Femur (tissue), 1 donor: ENCODE measurements around the gene TMEM201.

ENCODE experiments used
- DNase-seq: peaks from one replicate; pipeline ENCODE4 v3.0.0-alpha.2; 2017

The TMEM201 gene

DNA sequence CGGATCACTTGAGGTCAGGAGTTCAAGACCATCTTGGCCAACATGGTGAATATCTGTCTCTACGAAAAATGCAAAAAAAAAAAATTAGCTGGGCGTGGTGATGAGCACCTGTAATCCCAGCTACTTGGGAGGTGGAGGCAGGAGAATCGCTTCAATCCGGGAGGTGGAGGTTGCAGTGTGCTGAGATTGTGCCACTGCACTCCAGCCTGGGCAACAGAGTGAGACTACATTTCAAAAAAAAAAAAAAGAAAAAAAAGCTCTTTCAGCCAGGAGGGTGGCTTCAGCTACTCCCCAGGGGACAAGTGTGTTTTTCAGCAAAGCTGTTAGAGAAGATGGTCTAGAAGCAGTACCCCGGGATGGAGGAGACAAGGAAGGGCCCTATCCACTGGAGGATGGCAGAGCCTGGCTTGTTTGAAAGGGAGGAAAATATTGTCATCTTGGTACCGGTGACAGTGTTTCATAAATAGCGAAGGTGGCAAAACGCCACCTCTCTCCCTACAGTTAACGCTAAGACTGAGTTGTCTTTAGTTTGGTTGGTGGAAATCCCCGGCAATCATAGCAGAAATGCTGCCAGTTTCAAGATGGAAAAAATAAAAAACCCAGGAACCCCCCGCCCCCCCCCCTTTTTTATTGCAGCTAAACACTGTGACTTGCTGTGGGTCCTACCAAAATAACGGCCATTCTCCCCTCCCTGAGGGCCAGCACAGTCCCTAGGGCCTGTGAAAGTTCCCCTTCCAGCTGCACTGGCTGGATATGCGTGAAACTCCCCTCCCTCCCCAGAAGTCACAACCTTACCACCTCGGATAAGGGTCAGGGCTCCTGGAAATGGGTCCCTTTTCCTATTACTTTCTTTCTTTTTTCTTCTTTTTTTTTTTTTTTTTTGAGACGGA, 66.4 kb downstream of the TMEM201 start:
- DNase-seq: no peak

DNA sequence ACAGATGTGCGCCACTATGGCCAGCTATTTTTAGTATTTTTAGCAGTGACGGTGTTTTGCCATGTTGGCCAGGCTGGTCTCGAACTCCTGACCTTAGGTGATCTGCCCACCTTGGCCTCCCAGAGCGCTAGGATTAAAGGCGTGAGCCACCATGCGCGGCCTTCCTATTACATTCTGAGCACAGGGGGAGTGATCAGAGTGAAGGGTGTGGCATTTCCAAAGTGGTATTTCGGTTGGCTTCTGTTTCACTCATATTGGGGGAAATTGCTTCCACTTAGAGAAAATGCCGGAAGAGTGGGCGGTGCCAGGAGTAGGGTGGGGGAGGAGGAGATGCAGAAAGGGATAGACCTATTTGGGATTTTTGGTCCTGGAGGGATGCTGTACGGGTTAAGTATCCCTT, 67.1 kb downstream of the TMEM201 start:
- no peak for DNase-seq

DNA sequence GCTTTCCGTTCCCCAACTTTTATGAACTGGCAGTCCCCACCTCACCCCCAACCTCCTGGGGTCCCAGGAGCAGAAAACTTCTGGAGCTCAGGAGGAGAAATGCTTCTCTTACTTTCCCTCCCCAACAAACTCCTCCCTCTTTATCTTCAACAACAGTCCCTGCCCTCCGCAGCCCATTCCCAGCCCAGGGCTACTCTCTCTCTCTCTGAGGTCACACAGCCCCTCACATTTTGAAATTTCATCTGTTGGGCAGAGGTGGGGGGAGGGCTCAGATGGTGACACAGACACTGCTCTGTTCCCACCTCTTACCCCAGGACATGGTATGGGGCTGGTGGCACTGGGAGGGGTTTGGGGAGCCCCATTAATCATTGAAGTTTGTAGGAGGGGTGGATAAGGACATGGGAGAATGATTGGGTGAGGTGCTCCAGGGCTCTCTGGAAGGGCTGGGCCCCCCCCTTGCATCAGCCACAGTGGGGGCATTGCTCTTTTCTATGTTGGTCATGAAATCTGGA, 68.9 kb downstream of the TMEM201 start:
- DNase-seq: no peak

DNA sequence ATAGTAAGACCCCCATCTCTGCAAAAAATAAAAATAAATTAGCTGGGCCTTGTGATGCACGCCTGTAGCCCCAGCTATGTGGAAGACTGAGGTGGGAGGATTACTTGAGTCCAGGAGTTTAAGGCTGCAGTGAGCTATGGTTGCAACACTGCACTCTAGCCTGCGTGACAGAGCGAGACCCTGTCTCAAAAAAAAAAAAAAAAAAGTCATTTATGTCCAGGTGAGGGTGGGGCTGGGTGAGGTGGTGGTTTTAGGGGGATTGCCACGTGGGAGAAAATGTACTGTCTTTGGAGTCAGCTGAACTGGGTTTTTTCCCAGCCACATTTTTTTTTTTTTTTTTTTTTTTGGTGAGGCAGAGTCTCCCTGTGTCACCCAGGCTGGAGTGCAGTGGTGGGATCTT, 69.5 kb downstream of the TMEM201 start:
- DNase-seq: no peak

DNA sequence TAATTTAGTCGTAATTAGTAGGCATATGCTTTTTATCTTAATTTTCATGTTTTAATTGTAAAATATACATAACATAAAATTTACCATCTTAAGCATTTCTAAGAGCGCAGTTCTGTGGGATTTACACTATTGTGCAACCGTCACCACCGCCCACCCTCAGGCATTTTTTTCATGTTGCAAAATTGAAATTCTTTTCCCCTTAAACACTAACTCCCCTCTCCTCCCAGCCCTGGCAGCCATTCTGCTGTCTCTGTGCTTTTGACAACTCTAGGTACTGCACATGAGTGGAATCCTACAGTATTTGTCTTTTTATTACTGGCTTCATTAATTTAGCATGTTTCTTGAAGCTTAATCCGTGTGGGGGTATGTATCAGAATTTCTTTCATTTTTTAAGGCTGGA, 70.6 kb downstream of the TMEM201 start:
- DNase-seq: no peak

DNA sequence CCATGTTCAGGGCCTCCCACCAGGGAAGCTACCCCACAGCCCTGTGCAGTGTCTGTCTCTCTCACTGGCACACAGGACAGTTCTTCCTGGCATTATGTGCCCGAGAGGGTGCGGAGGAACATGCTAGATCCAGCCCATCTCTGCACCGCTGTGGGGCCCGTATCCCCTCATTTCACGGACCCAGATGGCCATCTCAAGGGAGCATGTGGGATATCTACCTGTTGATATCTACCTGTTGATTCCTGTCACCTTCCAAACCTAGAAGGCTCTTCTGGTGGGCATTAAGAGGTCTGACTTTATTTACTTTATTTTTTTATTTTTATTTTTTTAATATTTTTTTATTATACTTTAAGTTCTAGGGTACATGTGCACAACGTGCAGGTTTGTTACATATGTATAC, 74.5 kb downstream of the TMEM201 start:
- DNase-seq: no peak
